ENCODE data around the gene THOC2.
"Not testable (repeated sequence)": the region's sequence is repeated elsewhere in the genome, so short reads cannot be mapped to it uniquely, and the experiment has no call there.

THOC2 gene

GRCh38 chrX:123732670-123733363 is at the start of gene THOC2:
THOC2 (minus strand) TSS chrX:123733052; CDS start chrX:123733022, 30 bp downstream.
- Mint-ChIP-seq H3K27me3 (no peaks in the 10 kb centered on the region), H3K4me1 (peaks cover 32% of the 10 kb centered on the region), H3K27ac (peak within 1 kb of the TSS; percentile 97 to 99), H3K9me3 (no peaks in the 10 kb centered on the region), H3K4me3 (peak within 1 kb of the TSS; percentile 94 to 96)
- peak; percentile 86 for ATAC-seq
- peak; percentile 49 to 71 for DNase-seq

- ATAC-seq, H3K9me3 Mint-ChIP-seq, H3K27ac Mint-ChIP-seq, DNase-seq, H3K4me1 Mint-ChIP-seq, H3K27me3 Mint-ChIP-seq, H3K4me3 Mint-ChIP-seq: not testable (repeated sequence)
These were observed 48.9 kb upstream of the THOC2 start for GRCh38 chrX:123781786-123782185.

- DNase-seq: no peak
- ATAC-seq: no peak
- Mint-ChIP-seq H3K27me3 (no peaks in the 10 kb centered on the region), H3K27ac (no peak overlapping the region), H3K4me1 (peaks cover 3% of the 10 kb centered on the region), H3K9me3 (no peaks in the 10 kb centered on the region), H3K4me3 (no peak overlapping the region)
These were observed 47.1 kb upstream of the THOC2 start for GRCh38 chrX:123779908-123780396.

GRCh38 chrX:123773258-123773988 is 40.6 kb upstream of the THOC2 start:
- ATAC-seq (peak; percentile 40), DNase-seq (no peak)
- Mint-ChIP-seq H3K27me3 (no peaks in the 10 kb centered on the region), H3K27ac (no peak overlapping the region), H3K4me3 (no peak overlapping the region), H3K4me1 (no peaks in the 10 kb centered on the region), H3K9me3 (no peaks in the 10 kb centered on the region)

GRCh38 chrX:123771449-123772064 is 38.7 kb upstream of the THOC2 start:
- H3K27me3 Mint-ChIP-seq: no peaks in the 10 kb centered on the region

GRCh38 chrX:123764967-123765871 is 32.4 kb upstream of the THOC2 start:
- DNase-seq (peak; percentile 30 to 56), ATAC-seq (peak; percentile 96)
- Mint-ChIP-seq H3K4me3 (peak overlapping the region; percentile 81 to 83), H3K9me3 (no peaks in the 10 kb centered on the region), H3K27me3 (no peaks in the 10 kb centered on the region), H3K27ac (peak overlapping the region in 1 of 2 donors; percentile 84), H3K4me1 (peaks cover 4% of the 10 kb centered on the region)

More at GRCh38 chrX:123771449-123772064, 38.7 kb upstream of the THOC2 start:
- ATAC-seq (no peak), DNase-seq (no peak)
- Mint-ChIP-seq H3K4me1 (no peaks in the 10 kb centered on the region), H3K27ac (no peak overlapping the region), H3K9me3 (no peaks in the 10 kb centered on the region), H3K4me3 (no peak overlapping the region)

GRCh38 chrX:123759849-123760248 is 27.0 kb upstream of the THOC2 start:
- not testable (repeated sequence) for H3K4me1 Mint-ChIP-seq, ATAC-seq, H3K27ac Mint-ChIP-seq, H3K9me3 Mint-ChIP-seq, H3K27me3 Mint-ChIP-seq, H3K4me3 Mint-ChIP-seq, DNase-seq

- not testable (repeated sequence) for ATAC-seq, H3K27me3 Mint-ChIP-seq, H3K9me3 Mint-ChIP-seq, H3K4me3 Mint-ChIP-seq, DNase-seq, H3K4me1 Mint-ChIP-seq
- peak overlapping the region in 1 of 2 donors; percentile 19 for H3K27ac Mint-ChIP-seq
These were observed 24.9 kb upstream of the THOC2 start for GRCh38 chrX:123757794-123758193.

GRCh38 chrX:123756320-123756719 is 23.5 kb upstream of the THOC2 start:
- Mint-ChIP-seq H3K27ac (no peak overlapping the region), H3K4me3 (no peak overlapping the region), H3K4me1 (no peaks in the 10 kb centered on the region), H3K9me3 (peaks cover 0 to 7% of the 10 kb centered on the region in 2 donors), H3K27me3 (no peaks in the 10 kb centered on the region)
- ATAC-seq (no peak), DNase-seq (no peak)

GRCh38 chrX:123755107-123755506 is 22.3 kb upstream of the THOC2 start:
- no peak for ATAC-seq
- no peaks in the 10 kb centered on the region for H3K27me3 Mint-ChIP-seq
- H3K27ac Mint-ChIP-seq: no peak overlapping the region
- no peak for DNase-seq
- H3K4me1 Mint-ChIP-seq: no peaks in the 10 kb centered on the region
- peaks cover 0 to 7% of the 10 kb centered on the region in 2 donors for H3K9me3 Mint-ChIP-seq
- H3K4me3 Mint-ChIP-seq: no peak overlapping the region

GRCh38 chrX:123753656-123754350 is 21.0 kb upstream of the THOC2 start:
- H3K9me3 Mint-ChIP-seq: peaks cover 0 to 7% of the 10 kb centered on the region in 2 donors
- H3K27me3 Mint-ChIP-seq: no peaks in the 10 kb centered on the region
- no peak overlapping the region for H3K4me3 Mint-ChIP-seq
- H3K27ac Mint-ChIP-seq: no peak overlapping the region
- no peaks in the 10 kb centered on the region for H3K4me1 Mint-ChIP-seq
- ATAC-seq (no peak), DNase-seq (no peak)

GRCh38 chrX:123749643-123750042 is 16.8 kb upstream of the THOC2 start:
- no peaks in the 10 kb centered on the region for H3K9me3 Mint-ChIP-seq
- no peak overlapping the region for H3K27ac Mint-ChIP-seq
- H3K4me1 Mint-ChIP-seq: no peaks in the 10 kb centered on the region
- no peaks in the 10 kb centered on the region for H3K27me3 Mint-ChIP-seq
- ATAC-seq (no peak), DNase-seq (no peak)
- H3K4me3 Mint-ChIP-seq: no peak overlapping the region

- Mint-ChIP-seq H3K4me1 (no peaks in the 10 kb centered on the region), H3K27ac (no peak overlapping the region), H3K27me3 (no peaks in the 10 kb centered on the region), H3K9me3 (no peaks in the 10 kb centered on the region), H3K4me3 (no peak overlapping the region)
- DNase-seq: no peak
- no peak for ATAC-seq
These were observed 12.7 kb upstream of the THOC2 start for GRCh38 chrX:123745511-123745910.

- Mint-ChIP-seq H3K27ac (no peak overlapping the region), H3K4me3 (no peak overlapping the region), H3K27me3 (no peaks in the 10 kb centered on the region), H3K4me1 (no peaks in the 10 kb centered on the region), H3K9me3 (no peaks in the 10 kb centered on the region)
- no peak for ATAC-seq
- DNase-seq: no peak
These were observed 10.5 kb upstream of the THOC2 start for GRCh38 chrX:123743312-123743711.

Data from stimulated activated naive CD8-positive, alpha-beta T cell treated with anti-CD3 and anti-CD28 coated beads, Interleukin-15, amount 100 ng/mL, for 72 hours (primary cell).